OCI-LY7 (cell line): ENCODE data around the gene IL1RAPL1. TPM values are rescaled to one million over a fixed set of nuclear protein-coding genes. Genes with fewer than 3 reads are reported as not detected.

Experiments
- BruUV-seq: library from RNA; stranded (reverse); fragments of 400-500 nt; replicated peaks from 2 replicates; lab custom pipeline; 2021; lab: Mats Ljungman, UMichigan
- CTCF ChIA-PET: fragments of 300-600 bp; sonication (Branson Sonifier 250); formaldehyde crosslinking; loops from one replicate; lab custom pipeline; 2022; ENCODE audit warnings: antibody characterized with exemption; ENCODE audit not compliant: unreplicated experiment; lab: Charles Lee
- POLR2A ChIA-PET: fragments of 300-600 bp; sonication (Branson Sonifier 250); formaldehyde crosslinking; loops from one replicate; lab custom pipeline; 2022; ENCODE audit warnings: antibody characterized with exemption; lab: Charles Lee
- DNase-seq: peaks from one replicate; pipeline ENCODE4 v3.0.0-alpha.2; 2015; ENCODE audit warnings: low spot score
- H2AFZ ChIP-seq: fragments of 200-600 bp; sonication (generic), shearing (Covaris generic); 2 replicates; pipeline ENCODE4 v1.6.1; 2014; ENCODE audit warnings: mild to moderate bottlenecking, antibody characterized with exemption, low read length, moderate library complexity
- H3K27ac ChIP-seq: fragments of 200-600 bp; sonication (generic); 2 replicates; pipeline ENCODE4 v1.5.1; 2014; ENCODE audit warnings: mixed run types, low read depth, mild to moderate bottlenecking, moderate library complexity, low read length, inconsistent platforms; ENCODE audit not compliant: poor library complexity, severe bottlenecking
- H3K36me3 ChIP-seq: fragments of 200-600 bp; sonication (generic); 2 replicates; pipeline ENCODE4 v1.6.1; 2014; ENCODE audit warnings: mild to moderate bottlenecking, antibody characterized with exemption, low read length, moderate library complexity, mixed read lengths; ENCODE audit not compliant: insufficient read depth
- H3K4me1 ChIP-seq: fragments of 200-600 bp; sonication (generic); 2 replicates; pipeline ENCODE4 v1.5.1; 2014; ENCODE audit warnings: mild to moderate bottlenecking, low read length; ENCODE audit not compliant: insufficient read depth, poor library complexity, severe bottlenecking
- H3K4me2 ChIP-seq: fragments of 200-600 bp; sonication (generic); 2 replicates; pipeline ENCODE4 v1.6.1; 2014; ENCODE audit warnings: mild to moderate bottlenecking, low read length
- H3K4me3 ChIP-seq: fragments of 200-600 bp; sonication (generic); 2 replicates; pipeline ENCODE4 v1.5.1; 2014; ENCODE audit warnings: mild to moderate bottlenecking, low read depth, low read length; ENCODE audit not compliant: poor library complexity, severe bottlenecking
- H3K79me2 ChIP-seq: fragments of 200-600 bp; sonication (generic); 2 replicates; pipeline ENCODE4 v1.6.1; 2016; ENCODE audit warnings: low read depth, mild to moderate bottlenecking, low read length, moderate library complexity, mixed read lengths; ENCODE audit not compliant: insufficient read depth
- H3K9me2 ChIP-seq: fragments of 200-600 bp; sonication (generic); 2 replicates; pipeline ENCODE4 v1.6.1; 2016; ENCODE audit warnings: mild to moderate bottlenecking, low read length, mixed read lengths; ENCODE audit not compliant: insufficient read depth
- H3K9me3 ChIP-seq: fragments of 200-600 bp; sonication (generic); 2 replicates; pipeline ENCODE4 v1.6.1; 2014; ENCODE audit warnings: mild to moderate bottlenecking, mixed run types, low read length, mixed read lengths
- H4K20me1 ChIP-seq: fragments of 200-600 bp; sonication (generic); 2 replicates; pipeline ENCODE4 v1.6.1; 2014; ENCODE audit warnings: mild to moderate bottlenecking, antibody characterized with exemption, low read length, moderate library complexity, mixed read lengths; ENCODE audit not compliant: insufficient read depth
- CTCF ChIP-seq: fragments of 200-600 bp; sonication (generic); conservative IDR thresholded peaks from 2 replicates; pipeline ENCODE4 v1.5.1; 2014; ENCODE audit warnings: mild to moderate bottlenecking, antibody characterized with exemption, low read length, moderate library complexity, mixed read lengths
- EZH2phosphoT487 ChIP-seq: fragments of 200-600 bp; sonication (generic); IDR thresholded peaks from 2 replicates; pipeline ENCODE4 v1.6.1; 2018; ENCODE audit warnings: low read depth, borderline replicate concordance, mild to moderate bottlenecking, mixed run types, antibody characterized with exemption, low read length, moderate library complexity, mixed read lengths
- intact Hi-C: fragments of 100-400 bp; cut with micrococcal nuclease; formaldehyde crosslinking; loops from one replicate; pipeline ENCODE4 v1.10.0; 2022; ENCODE audit not compliant: unreplicated experiment
- total RNA-seq, 2 experiments: library from RNA; depleted of rRNA in 1 of 2; stranded (reverse); fragments of >200 nt in 1 of 2; shearing (Covaris generic) in 1 of 2; gene quantifications; 2 replicates each; pipeline ENCODE4 v1.2.3, GENCODE V29; 2014 to 2022

Gene IL1RAPL1
- total RNA-seq, 2 experiments from 2014 or later, result not detected

GRCh38 chrX:28901637-28902036, 314.4 kb downstream of the IL1RAPL1 start:
- Histone ChIP-seq H4K20me1 (no peaks in the 10 kb centered on the region), H3K79me2 (no peaks in the 10 kb centered on the region), H3K36me3 (no peaks in the 10 kb centered on the region), H3K9me2 (no peaks in the 10 kb centered on the region), H3K9me3 (no peaks in the 10 kb centered on the region), H3K27ac (no peak overlapping the region), H2AFZ (no peak overlapping the region), H3K4me1 (no peaks in the 10 kb centered on the region), H3K4me2 (no peak overlapping the region), H3K4me3 (no peak overlapping the region)
- CTCF ChIA-PET, result no interaction called here
- BruUV-seq, result no TSS peak
- TF ChIP-seq EZH2phosphoT487, result no peak
- no peak for TF ChIP-seq CTCF
- DNase-seq, result no peak
- POLR2A ChIA-PET, result no interaction called here
- intact Hi-C loops, result no loop called here

- CTCF ChIA-PET, result no interaction called here
- no peaks in the 10 kb centered on the region for H3K9me2 ChIP-seq
Observed at GRCh38 chrX:28910487-28910886, 323.2 kb downstream of the IL1RAPL1 start.

More at GRCh38 chrX:28910487-28910886, 323.2 kb downstream of the IL1RAPL1 start:
- Histone ChIP-seq H3K79me2 (no peaks in the 10 kb centered on the region), H3K36me3 (no peaks in the 10 kb centered on the region), H3K27ac (no peak overlapping the region), H2AFZ (no peak overlapping the region), H3K4me3 (no peak overlapping the region), H3K4me2 (no peak overlapping the region), H3K4me1 (no peaks in the 10 kb centered on the region), H4K20me1 (no peaks in the 10 kb centered on the region), H3K9me3 (no peaks in the 10 kb centered on the region)
- BruUV-seq, result no TSS peak
- POLR2A ChIA-PET, result no interaction called here
- DNase-seq, result no peak
- TF ChIP-seq EZH2phosphoT487 (no peak), CTCF (no peak)
- intact Hi-C loops, result no loop called here
